Nucleus accumbens (tissue), 56 donors: ENCODE results near the gene SLC28A3.
A peak's percentile ranks its signal among the peaks of the same experiment; 100 is the strongest.
"Not testable (repeated sequence)": the region's sequence is repeated elsewhere in the genome, so short reads cannot be mapped to it uniquely, and the experiment has no call there.

Experiments
- DNase-seq, 56 donors: peaks; one replicate each; lab custom pipeline; 2025; lab: John Stamatoyannopoulos, UW

The SLC28A3 gene

GRCh38 chr9:84340535-84340934 is at the start of gene SLC28A3:
TSS of gene SLC28A3 (minus strand) at chr9:84340758. CDS start at chr9:84340633, 125 bp downstream.
- no peak for DNase-seq

- peak in 7 of 56 donors; percentile 4 to 19 (median 7) for DNase-seq
These were observed 49.7 kb upstream of the SLC28A3 start for GRCh38 chr9:84390254-84390653.

- DNase-seq, result no peak
These were observed 47.3 kb upstream of the SLC28A3 start for GRCh38 chr9:84387821-84388220.

- DNase-seq, result no peak
These were observed 46.2 kb upstream of the SLC28A3 start for GRCh38 chr9:84386753-84387152.

GRCh38 chr9:84385386-84386040 is 45.0 kb upstream of the SLC28A3 start:
- no peak for DNase-seq

- DNase-seq, result no peak
These were observed 44.1 kb upstream of the SLC28A3 start for GRCh38 chr9:84384617-84385016.

- DNase-seq, result no peak
These were observed 42.6 kb upstream of the SLC28A3 start for GRCh38 chr9:84383178-84383577.

GRCh38 chr9:84382720-84383119 is 42.2 kb upstream of the SLC28A3 start:
- DNase-seq, result no peak

- DNase-seq, result no peak
These were observed 41.0 kb upstream of the SLC28A3 start for GRCh38 chr9:84381508-84381907.

- no peak for DNase-seq
These were observed 39.2 kb upstream of the SLC28A3 start for GRCh38 chr9:84379740-84380139.

GRCh38 chr9:84375954-84376353 is 35.4 kb upstream of the SLC28A3 start:
- DNase-seq, result no peak

GRCh38 chr9:84374516-84374915 is 34.0 kb upstream of the SLC28A3 start:
- no peak for DNase-seq

- DNase-seq, result no peak
These were observed 33.5 kb upstream of the SLC28A3 start for GRCh38 chr9:84374013-84374412.

- no peak for DNase-seq
These were observed 31.2 kb upstream of the SLC28A3 start for GRCh38 chr9:84371737-84372136.

GRCh38 chr9:84368601-84369000 is 28.0 kb upstream of the SLC28A3 start:
- DNase-seq, result no peak

- not testable (repeated sequence) for DNase-seq
These were observed 27.2 kb upstream of the SLC28A3 start for GRCh38 chr9:84367726-84368125.

- no peak for DNase-seq
These were observed 26.1 kb upstream of the SLC28A3 start for GRCh38 chr9:84366683-84367082.

- DNase-seq, result not testable (repeated sequence)
These were observed 24.4 kb upstream of the SLC28A3 start for GRCh38 chr9:84364894-84365490.

GRCh38 chr9:84361645-84362044 is 21.1 kb upstream of the SLC28A3 start:
- DNase-seq, result no peak

- DNase-seq, result no peak
These were observed 16.7 kb upstream of the SLC28A3 start for GRCh38 chr9:84357275-84357674.

- DNase-seq, result no peak
These were observed 13.5 kb upstream of the SLC28A3 start for GRCh38 chr9:84354035-84354434.

GRCh38 chr9:84349671-84350070 is 9.1 kb upstream of the SLC28A3 start:
- no peak for DNase-seq
